Skeletal muscle tissue (tissue), 4 donors: ENCODE results near the gene PRSS2. TPM values are rescaled to one million over a fixed set of nuclear protein-coding genes. Genes with fewer than 3 reads are reported as not detected.
"Not testable (repeated sequence)": the region's sequence is repeated elsewhere in the genome, so short reads cannot be mapped to it uniquely, and the experiment has no call there.

Source experiments
- H3K27ac ChIP-seq: one replicate; pipeline ENCODE4 v1.7.0; 2013; ENCODE audit warnings: mild to moderate bottlenecking, low read depth, low read length, inconsistent platforms
- H3K27me3 ChIP-seq, 3 donors: one replicate each; pipeline ENCODE4 v1.7.0; 2013; ENCODE audit warnings: low read length in 3 of 3; ENCODE audit not compliant: control insufficient read depth in 3 of 3, insufficient read depth in 3 of 3
- H3K36me3 ChIP-seq, 3 donors: one replicate each; pipeline ENCODE4 v1.7.0; 2013; ENCODE audit warnings: low read length in 3 of 3; ENCODE audit not compliant: control insufficient read depth in 3 of 3, insufficient read depth in 3 of 3
- H3K4me1 ChIP-seq, 3 donors: one replicate each; pipeline ENCODE4 v1.7.0; 2013; ENCODE audit warnings: low read length in 3 of 3, mild to moderate bottlenecking in 3 of 3; ENCODE audit not compliant: control insufficient read depth in 3 of 3, insufficient read depth in 3 of 3
- H3K4me3 ChIP-seq, 3 donors: one replicate each; pipeline ENCODE4 v1.7.0; 2013; ENCODE audit warnings: low read length in 3 of 3
- H3K9ac ChIP-seq, 3 donors: one replicate each; pipeline ENCODE4 v1.7.0; 2013; ENCODE audit warnings: low read length in 3 of 3, mild to moderate bottlenecking in 3 of 3, moderate library complexity in 2 of 3, low read depth in 1 of 3
- H3K9me3 ChIP-seq, 3 donors: one replicate each; pipeline ENCODE4 v1.7.0; 2013; ENCODE audit warnings: low read length in 3 of 3; ENCODE audit not compliant: control insufficient read depth in 3 of 3
- total RNA-seq: library from RNA; depleted of rRNA; stranded (reverse); fragments of >200 nt; gene quantifications from one replicate; pipeline ENCODE4 v1.2.3, GENCODE V29; 2014
- donor health status: Osteomylitis.

Gene PRSS2
- total RNA-seq, 1 donor from 2014 or later = not detected

GRCh38 chr7:142759433-142759832 is 11.3 kb upstream of the PRSS2 start:
- Histone ChIP-seq H3K9ac (no peak overlapping the region), H3K4me1 (no peaks in the 10 kb centered on the region), H3K27ac (no peak overlapping the region), H3K27me3 (peaks cover 0 to 5% (median 0%) of the 10 kb centered on the region in 3 donors), H3K36me3 (no peaks in the 10 kb centered on the region), H3K9me3 (no peaks in the 10 kb centered on the region), H3K4me3 (no peak overlapping the region)

DNA sequence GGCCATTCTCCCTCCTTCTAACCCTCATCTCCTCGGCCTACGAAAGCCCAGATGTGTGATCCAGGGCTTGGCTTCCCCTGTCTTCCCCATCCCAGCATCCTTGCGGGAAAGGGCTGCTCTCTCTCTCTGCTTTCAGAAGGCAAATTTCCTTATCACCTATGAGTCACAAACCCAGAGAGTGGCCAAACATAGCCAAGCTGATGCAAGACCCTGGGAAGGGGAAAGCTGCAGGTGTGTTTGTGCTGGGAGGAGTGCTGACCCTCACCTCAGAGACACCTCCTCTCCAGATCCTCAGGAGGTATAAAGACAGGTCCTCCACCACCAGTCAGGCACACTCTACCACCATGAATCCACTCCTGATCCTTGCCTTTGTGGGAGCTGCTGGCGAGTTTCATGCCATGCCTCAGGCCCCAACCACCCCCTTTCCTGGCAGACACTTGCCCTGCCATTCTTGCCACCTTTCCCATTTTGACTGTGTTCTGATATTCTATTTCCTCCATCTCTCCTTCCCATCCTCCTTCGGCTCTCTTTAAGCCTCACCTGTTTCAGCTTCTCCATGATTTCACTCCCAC is 10.6 kb upstream of the PRSS2 start:
- no peak overlapping the region for H3K9ac ChIP-seq
- no peaks in the 10 kb centered on the region for H3K9me3 ChIP-seq
- no peak overlapping the region for H3K4me3 ChIP-seq
- no peaks in the 10 kb centered on the region for H3K36me3 ChIP-seq
- H3K27ac ChIP-seq = no peak overlapping the region
- H3K4me1 ChIP-seq = no peaks in the 10 kb centered on the region
- H3K27me3 ChIP-seq = peaks cover 0 to 5% (median 0%) of the 10 kb centered on the region in 3 donors

DNA sequence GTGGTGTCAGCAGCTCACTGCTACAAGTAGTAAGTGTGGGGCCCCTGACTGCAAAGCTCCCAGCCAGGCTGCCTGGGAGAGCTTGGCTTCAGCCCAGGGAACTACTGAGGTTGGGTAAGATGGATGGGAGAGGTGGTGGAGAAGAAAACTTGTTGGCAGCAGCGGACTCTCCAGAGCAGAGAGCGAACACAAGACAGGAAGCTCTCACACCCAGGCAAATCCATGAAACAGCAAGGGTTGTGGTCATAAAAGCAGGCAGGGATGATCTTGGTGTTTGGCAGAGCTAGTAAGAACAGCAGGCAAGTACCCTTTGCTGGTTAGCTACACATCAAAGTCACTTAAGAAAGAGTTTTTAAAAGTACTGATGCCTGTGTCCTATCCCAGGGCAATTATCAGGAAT is 9.2 kb upstream of the PRSS2 start:
- not testable (repeated sequence) for H3K9ac ChIP-seq, H3K4me1 ChIP-seq, H3K4me3 ChIP-seq, H3K9me3 ChIP-seq, H3K27me3 ChIP-seq, H3K27ac ChIP-seq, H3K36me3 ChIP-seq

GRCh38 chr7:142762104-142762503 is 8.7 kb upstream of the PRSS2 start:
- Histone ChIP-seq H3K9me3 (no peaks in the 10 kb centered on the region), H3K9ac (no peak overlapping the region), H3K4me3 (no peak overlapping the region), H3K4me1 (no peaks in the 10 kb centered on the region), H3K27me3 (peaks cover 0 to 5% (median 0%) of the 10 kb centered on the region in 3 donors), H3K36me3 (no peaks in the 10 kb centered on the region), H3K27ac (no peak overlapping the region)

GRCh38 chr7:142767451-142767850 is 3.3 kb upstream of the PRSS2 start:
- H3K4me3 ChIP-seq = no peak overlapping the region
- peaks cover 0 to 13% (median 2%) of the 10 kb centered on the region in 3 donors for H3K27me3 ChIP-seq
- no peaks in the 10 kb centered on the region for H3K9me3 ChIP-seq
- H3K27ac ChIP-seq = no peak overlapping the region
- no peaks in the 10 kb centered on the region for H3K4me1 ChIP-seq
- no peaks in the 10 kb centered on the region for H3K36me3 ChIP-seq
- no peak overlapping the region for H3K9ac ChIP-seq

- H3K27me3 ChIP-seq = peaks cover 0 to 13% (median 2%) of the 10 kb centered on the region in 3 donors
- no peaks in the 10 kb centered on the region for H3K4me1 ChIP-seq
- no peaks in the 10 kb centered on the region for H3K36me3 ChIP-seq
- H3K27ac ChIP-seq = no peak overlapping the region
- H3K4me3 ChIP-seq = no peak overlapping the region
- no peak overlapping the region for H3K9ac ChIP-seq
- H3K9me3 ChIP-seq = no peaks in the 10 kb centered on the region
Observed at GRCh38 chr7:142767861-142768260, 2.9 kb upstream of the PRSS2 start.

GRCh38 chr7:142768885-142769284 is 1.9 kb upstream of the PRSS2 start:
- H3K9me3 ChIP-seq, H3K9ac ChIP-seq, H3K4me3 ChIP-seq, H3K36me3 ChIP-seq, H3K4me1 ChIP-seq, H3K27ac ChIP-seq: not testable (repeated sequence)
- H3K27me3 ChIP-seq = peaks cover 0 to 13% (median 2%) of the 10 kb centered on the region in 3 donors

DNA sequence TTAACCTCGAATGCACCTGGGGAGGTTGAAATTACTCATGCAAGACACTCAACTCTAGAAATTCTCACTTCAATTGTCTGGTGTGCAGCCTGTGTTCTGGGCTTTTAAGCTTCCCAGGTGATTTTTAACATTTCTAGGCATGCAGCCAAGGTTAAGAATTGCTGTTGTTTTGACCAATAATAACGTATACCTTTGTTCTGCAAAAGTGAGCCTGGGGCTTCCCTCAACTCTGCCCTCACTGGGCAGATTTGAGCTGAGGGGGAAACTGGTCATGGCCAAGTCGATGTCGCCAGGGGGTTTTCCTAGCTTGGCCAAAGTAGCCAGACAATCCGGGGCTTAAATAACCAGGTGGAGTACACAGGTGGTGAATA is 568 bp downstream of the PRSS2 start:
- no peaks in the 10 kb centered on the region for H3K9me3 ChIP-seq
- peaks cover 0 to 13% (median 2%) of the 10 kb centered on the region in 3 donors for H3K27me3 ChIP-seq
- H3K27ac ChIP-seq = no peak overlapping the region
- no peak overlapping the region for H3K4me3 ChIP-seq
- no peaks in the 10 kb centered on the region for H3K36me3 ChIP-seq
- H3K9ac ChIP-seq = no peak overlapping the region
- H3K4me1 ChIP-seq = no peaks in the 10 kb centered on the region

DNA sequence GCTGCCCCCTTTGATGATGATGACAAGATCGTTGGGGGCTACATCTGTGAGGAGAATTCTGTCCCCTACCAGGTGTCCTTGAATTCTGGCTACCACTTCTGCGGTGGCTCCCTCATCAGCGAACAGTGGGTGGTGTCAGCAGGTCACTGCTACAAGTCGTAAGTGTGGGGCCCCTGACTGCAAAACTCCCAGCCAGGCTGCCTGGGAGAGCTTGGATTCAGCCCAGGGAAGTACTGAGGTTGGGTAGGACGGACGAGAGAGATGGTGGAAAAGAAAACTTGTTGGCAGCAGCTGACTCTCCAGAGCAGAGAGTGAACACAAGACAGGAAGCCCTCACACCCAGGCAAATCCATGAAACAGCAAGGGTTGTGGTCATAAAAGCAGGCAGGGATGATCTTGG is 1.3 kb downstream of the PRSS2 start:
- no peaks in the 10 kb centered on the region for H3K9me3 ChIP-seq
- no peak overlapping the region for H3K9ac ChIP-seq
- no peaks in the 10 kb centered on the region for H3K36me3 ChIP-seq
- H3K4me3 ChIP-seq = no peak overlapping the region
- H3K4me1 ChIP-seq = no peaks in the 10 kb centered on the region
- peaks cover 0 to 13% (median 2%) of the 10 kb centered on the region in 3 donors for H3K27me3 ChIP-seq
- H3K27ac ChIP-seq = no peak overlapping the region

DNA sequence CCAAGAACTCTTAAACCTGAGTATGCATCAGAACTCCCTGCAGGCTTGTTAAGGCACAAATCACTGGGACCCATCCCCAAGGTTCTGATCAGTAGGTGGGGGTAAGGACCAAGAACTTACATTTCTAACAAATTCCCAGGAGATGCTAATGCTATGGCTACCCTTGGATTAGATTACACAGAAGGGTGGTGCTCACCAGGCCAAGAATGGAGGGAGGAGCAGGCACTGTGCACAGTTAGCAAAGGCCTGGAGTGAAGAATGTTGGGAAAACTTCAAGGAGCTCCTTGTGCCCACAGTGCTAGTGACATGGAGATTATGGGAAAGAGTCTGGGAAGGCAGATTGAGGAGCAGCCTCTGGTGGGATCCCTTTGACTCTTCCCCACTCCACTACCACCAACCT is 1.9 kb downstream of the PRSS2 start:
- no peak overlapping the region for H3K27ac ChIP-seq
- no peak overlapping the region for H3K9ac ChIP-seq
- peaks cover 0 to 13% (median 2%) of the 10 kb centered on the region in 3 donors for H3K27me3 ChIP-seq
- H3K9me3 ChIP-seq = no peaks in the 10 kb centered on the region
- no peak overlapping the region for H3K4me3 ChIP-seq
- H3K36me3 ChIP-seq = no peaks in the 10 kb centered on the region
- no peaks in the 10 kb centered on the region for H3K4me1 ChIP-seq
